Karpas-422 (cell line): ENCODE data around the gene MAN1A2. TPM values are rescaled to one million over a fixed set of nuclear protein-coding genes. Genes with fewer than 3 reads are reported as not detected.

Experiments
- DNase-seq: peaks from one replicate; pipeline ENCODE4 v3.0.0-alpha.2; 2015
- H2AFZ ChIP-seq: fragments of 200-600 bp; sonication (generic); 2 replicates; pipeline ENCODE4 v1.6.1; 2014; ENCODE audit warnings: antibody characterized with exemption, low read length, mixed read lengths
- H3K27ac ChIP-seq: fragments of 200-600 bp; sonication (generic); 2 replicates; pipeline ENCODE4 v1.5.1; 2014; ENCODE audit warnings: mild to moderate bottlenecking, low read length, moderate library complexity
- H3K27me3 ChIP-seq: fragments of 200-600 bp; sonication (generic); 2 replicates; pipeline ENCODE4 v1.6.1; 2014; ENCODE audit warnings: low read length, mixed read lengths
- H3K36me3 ChIP-seq: fragments of 200-600 bp; sonication (generic); 2 replicates; pipeline ENCODE4 v1.6.1; 2014; ENCODE audit warnings: low read length, mixed read lengths; ENCODE audit not compliant: insufficient read depth
- H3K4me1 ChIP-seq: fragments of 200-600 bp; sonication (generic); 2 replicates; pipeline ENCODE4 v1.6.1; 2014; ENCODE audit warnings: mild to moderate bottlenecking, low read length, mixed read lengths
- H3K4me2 ChIP-seq: fragments of 200-600 bp; sonication (generic); 2 replicates; pipeline ENCODE4 v1.6.1; 2014; ENCODE audit warnings: low read length, low read depth, mild to moderate bottlenecking; ENCODE audit not compliant: poor library complexity, severe bottlenecking
- H3K4me3 ChIP-seq: fragments of 200-600 bp; sonication (generic); 2 replicates; pipeline ENCODE4 v1.5.1; 2014; ENCODE audit warnings: mild to moderate bottlenecking, antibody characterized with exemption, low read length, mixed read lengths
- H3K79me2 ChIP-seq: fragments of 200-600 bp; sonication (generic); 2 replicates; pipeline ENCODE4 v1.6.1; 2014; ENCODE audit warnings: mild to moderate bottlenecking, low read length, mixed read lengths
- H3K9ac ChIP-seq: fragments of 200-600 bp; sonication (generic); 2 replicates; pipeline ENCODE4 v1.6.0; 2014; ENCODE audit warnings: low read length
- H3K9me2 ChIP-seq: fragments of 200-600 bp; sonication (generic), shearing (Covaris generic); replicated peaks from 2 replicates; pipeline ENCODE4 v1.6.0; 2014; ENCODE audit warnings: mild to moderate bottlenecking, low read length, moderate library complexity; ENCODE audit not compliant: insufficient read depth
- H3K9me3 ChIP-seq: fragments of 300-700, 200-600 bp; sonication (generic); 2 replicates; pipeline ENCODE4 v1.6.1; 2014; ENCODE audit warnings: low read length, mixed read lengths
- H4K20me1 ChIP-seq: fragments of 200-600 bp; sonication (generic); 2 replicates; pipeline ENCODE4 v1.6.1; 2014; ENCODE audit warnings: mild to moderate bottlenecking, antibody characterized with exemption, low read length, low read depth; ENCODE audit not compliant: insufficient read depth
- total RNA-seq: library from RNA; depleted of rRNA; stranded (reverse); fragments of >200 nt; shearing (Covaris generic); gene quantifications from 2 replicates; pipeline ENCODE4 v1.2.3, GENCODE V29; 2014; ENCODE audit warnings: low replicate concordance

Gene MAN1A2
- total RNA-seq, 1 experiment from 2014 or later = 43.0 TPM

GRCh38 chr1:117366177-117367045 lies 838 bp upstream of the MAN1A2 start:
- peaks cover 3% of the 10 kb centered on the region; the same call in 1 of the 2 replicates for H4K20me1 ChIP-seq
- H3K36me3 ChIP-seq = no peaks in the 10 kb centered on the region
- peak overlapping the region; percentile 81 for H3K4me3 ChIP-seq
- peak; percentile 93 for DNase-seq
- H3K4me2 ChIP-seq = peak overlapping the region; percentile 77
- peak overlapping the region; percentile 76 for H3K27ac ChIP-seq
- no peaks in the 10 kb centered on the region for H3K27me3 ChIP-seq
- H3K4me1 ChIP-seq = peaks cover 24% of the 10 kb centered on the region
- H3K9ac ChIP-seq = peak overlapping the region; percentile 84
- peaks cover 44% of the 10 kb centered on the region for H3K79me2 ChIP-seq
- no peaks in the 10 kb centered on the region for H3K9me3 ChIP-seq
- no peaks in the 10 kb centered on the region for H3K9me2 ChIP-seq
- peak overlapping the region; percentile 64 for H2AFZ ChIP-seq

GRCh38 chr1:117368116-117369108 lies 1.2 kb downstream of the MAN1A2 start:
- no peaks in the 10 kb centered on the region for H3K36me3 ChIP-seq
- peak overlapping the region; percentile 81 for H3K4me3 ChIP-seq
- H3K79me2 ChIP-seq = peaks cover 64% of the 10 kb centered on the region
- peak; percentile 91 for DNase-seq
- peaks cover 3% of the 10 kb centered on the region; the same call in 1 of the 2 replicates for H4K20me1 ChIP-seq
- H2AFZ ChIP-seq = no peak overlapping the region
- peak overlapping the region; percentile 77 for H3K4me2 ChIP-seq
- H3K4me1 ChIP-seq = peaks cover 37% of the 10 kb centered on the region
- peak overlapping the region; percentile 84 for H3K9ac ChIP-seq
- no peaks in the 10 kb centered on the region for H3K27me3 ChIP-seq
- peak overlapping the region; percentile 58 for H3K27ac ChIP-seq
- H3K9me3 ChIP-seq = no peaks in the 10 kb centered on the region
- no peaks in the 10 kb centered on the region for H3K9me2 ChIP-seq

DNA sequence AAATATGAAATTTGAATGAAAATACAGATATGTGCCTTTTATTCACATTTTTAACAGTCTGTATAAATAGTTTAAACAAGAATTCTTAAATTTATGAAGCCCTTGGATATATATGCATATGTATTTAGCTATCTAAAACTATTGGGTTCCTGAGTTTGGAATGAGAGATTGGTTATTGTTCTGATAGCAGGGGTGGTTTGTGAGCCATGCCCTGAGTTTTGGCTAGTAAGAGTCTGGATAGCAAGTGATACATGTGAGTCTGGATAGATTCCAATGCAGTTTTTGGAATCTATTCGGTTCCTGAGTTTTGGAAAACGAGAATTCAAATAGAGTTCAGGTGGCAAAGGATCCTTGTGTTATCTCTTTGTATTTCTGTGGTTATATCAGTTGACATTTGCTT lies 2.8 kb downstream of the MAN1A2 start:
- peaks cover 6% of the 10 kb centered on the region; the same call in 1 of the 2 replicates for H3K36me3 ChIP-seq
- H2AFZ ChIP-seq = no peak overlapping the region
- H3K9me3 ChIP-seq = no peaks in the 10 kb centered on the region
- H3K4me3 ChIP-seq = peak overlapping the region; percentile 81
- no peaks in the 10 kb centered on the region for H3K27me3 ChIP-seq
- H3K27ac ChIP-seq = no peak overlapping the region
- DNase-seq = peak; percentile 50
- peaks cover 36% of the 10 kb centered on the region for H3K4me1 ChIP-seq
- H4K20me1 ChIP-seq = peaks cover 3% of the 10 kb centered on the region; the same call in 1 of the 2 replicates
- peaks cover 80% of the 10 kb centered on the region for H3K79me2 ChIP-seq
- H3K9ac ChIP-seq = peak overlapping the region; percentile 84
- no peaks in the 10 kb centered on the region for H3K9me2 ChIP-seq
- H3K4me2 ChIP-seq = peak overlapping the region; percentile 77

- peak overlapping the region; percentile 84 for H3K9ac ChIP-seq
- peaks cover 85% of the 10 kb centered on the region for H3K79me2 ChIP-seq
- H2AFZ ChIP-seq = no peak overlapping the region
- peak overlapping the region; percentile 81 for H3K4me3 ChIP-seq
- H3K4me2 ChIP-seq = peak overlapping the region; percentile 77
- H3K36me3 ChIP-seq = peaks cover 6% of the 10 kb centered on the region; the same call in 1 of the 2 replicates
- DNase-seq = peak; percentile 43
- H3K9me3 ChIP-seq = no peaks in the 10 kb centered on the region
- H3K27ac ChIP-seq = no peak overlapping the region
- H4K20me1 ChIP-seq = peaks cover 3% of the 10 kb centered on the region; the same call in 1 of the 2 replicates
- no peaks in the 10 kb centered on the region for H3K9me2 ChIP-seq
- peaks cover 32% of the 10 kb centered on the region for H3K4me1 ChIP-seq
- no peaks in the 10 kb centered on the region for H3K27me3 ChIP-seq
Observed at GRCh38 chr1:117370509-117370908, 3.3 kb downstream of the MAN1A2 start.

- no peak for DNase-seq
- Histone ChIP-seq H3K4me3 (peak overlapping the region; percentile 81), H3K9ac (peak overlapping the region; percentile 84), H3K9me2 (no peaks in the 10 kb centered on the region), H4K20me1 (peaks cover 3% of the 10 kb centered on the region; the same call in 1 of the 2 replicates), H3K27me3 (no peaks in the 10 kb centered on the region), H3K4me1 (peaks cover 23% of the 10 kb centered on the region), H3K36me3 (peaks cover 12% of the 10 kb centered on the region; the same call in 1 of the 2 replicates), H2AFZ (no peak overlapping the region), H3K79me2 (peaks cover 92% of the 10 kb centered on the region), H3K4me2 (peak overlapping the region; percentile 77), H3K9me3 (no peaks in the 10 kb centered on the region), H3K27ac (no peak overlapping the region)
Observed at GRCh38 chr1:117371441-117372151, 4.3 kb downstream of the MAN1A2 start.

DNA sequence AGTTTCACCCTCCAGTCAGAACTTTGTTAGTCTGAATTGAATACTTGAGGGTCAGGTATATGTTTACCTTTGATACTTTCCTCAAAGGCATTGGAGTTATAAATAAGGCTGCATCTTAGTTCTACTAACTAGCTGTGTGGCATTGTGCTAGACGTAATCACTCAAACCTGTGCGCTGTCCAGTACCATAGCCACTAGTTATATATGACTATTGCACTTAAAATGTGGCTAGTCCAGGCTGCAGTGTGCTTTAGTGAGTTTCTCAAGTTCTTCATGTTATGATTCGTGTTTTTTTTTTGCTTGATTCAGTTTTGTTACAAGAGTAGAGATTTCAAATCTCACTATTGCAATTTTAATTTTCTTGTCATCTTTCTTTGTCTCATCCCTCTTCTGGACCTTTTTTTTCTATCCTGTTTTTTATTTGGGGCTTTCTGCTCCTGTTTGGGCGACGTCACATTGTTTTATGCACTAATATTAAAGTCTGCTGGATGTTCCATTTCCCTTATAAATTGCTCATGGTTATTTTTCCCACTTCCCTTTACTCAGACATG lies 5.7 kb downstream of the MAN1A2 start:
- Histone ChIP-seq H3K36me3 (peaks cover 19% of the 10 kb centered on the region; the same call in 1 of the 2 replicates), H3K4me1 (peaks cover 23% of the 10 kb centered on the region), H2AFZ (no peak overlapping the region), H3K4me2 (peak overlapping the region; percentile 77), H4K20me1 (peaks cover under 1% of the 10 kb centered on the region; the same call in 1 of the 2 replicates), H3K27ac (no peak overlapping the region), H3K27me3 (no peaks in the 10 kb centered on the region), H3K79me2 (peaks cover 98% of the 10 kb centered on the region), H3K4me3 (no peak overlapping the region), H3K9ac (no peak overlapping the region), H3K9me2 (no peaks in the 10 kb centered on the region), H3K9me3 (no peaks in the 10 kb centered on the region)
- no peak for DNase-seq

DNA sequence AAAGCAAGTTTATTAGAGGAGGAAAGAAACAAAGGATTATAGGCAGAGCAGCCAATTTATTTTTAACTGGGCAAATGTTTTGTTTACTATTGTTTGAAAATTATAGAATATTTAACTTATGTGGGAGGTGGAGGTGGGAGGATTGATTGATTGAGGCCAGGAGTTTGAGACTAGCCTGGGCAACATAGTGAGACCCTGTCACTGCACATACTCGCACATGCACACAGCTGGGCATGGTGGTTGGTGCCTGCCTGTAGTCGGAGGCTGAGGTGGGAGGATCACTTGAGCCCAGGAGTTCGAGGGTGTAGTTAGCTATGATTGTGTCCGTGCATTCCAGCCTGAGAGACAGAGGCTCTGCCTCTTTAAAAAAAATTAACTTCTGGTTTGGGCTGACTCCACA lies 6.7 kb downstream of the MAN1A2 start:
- Histone ChIP-seq H3K4me2 (no peak overlapping the region), H3K4me1 (peaks cover 23% of the 10 kb centered on the region), H3K27me3 (no peaks in the 10 kb centered on the region), H4K20me1 (no peaks in the 10 kb centered on the region; the same call in 1 of the 2 replicates), H3K36me3 (peaks cover 25% of the 10 kb centered on the region; the same call in 1 of the 2 replicates), H3K9me3 (no peaks in the 10 kb centered on the region), H3K4me3 (no peak overlapping the region), H3K27ac (no peak overlapping the region), H3K9me2 (no peaks in the 10 kb centered on the region), H3K79me2 (peaks cover 98% of the 10 kb centered on the region), H3K9ac (no peak overlapping the region), H2AFZ (no peak overlapping the region)
- no peak for DNase-seq
